ENCODE measurements around the gene SYCE3.

SYCE3 gene

DNA sequence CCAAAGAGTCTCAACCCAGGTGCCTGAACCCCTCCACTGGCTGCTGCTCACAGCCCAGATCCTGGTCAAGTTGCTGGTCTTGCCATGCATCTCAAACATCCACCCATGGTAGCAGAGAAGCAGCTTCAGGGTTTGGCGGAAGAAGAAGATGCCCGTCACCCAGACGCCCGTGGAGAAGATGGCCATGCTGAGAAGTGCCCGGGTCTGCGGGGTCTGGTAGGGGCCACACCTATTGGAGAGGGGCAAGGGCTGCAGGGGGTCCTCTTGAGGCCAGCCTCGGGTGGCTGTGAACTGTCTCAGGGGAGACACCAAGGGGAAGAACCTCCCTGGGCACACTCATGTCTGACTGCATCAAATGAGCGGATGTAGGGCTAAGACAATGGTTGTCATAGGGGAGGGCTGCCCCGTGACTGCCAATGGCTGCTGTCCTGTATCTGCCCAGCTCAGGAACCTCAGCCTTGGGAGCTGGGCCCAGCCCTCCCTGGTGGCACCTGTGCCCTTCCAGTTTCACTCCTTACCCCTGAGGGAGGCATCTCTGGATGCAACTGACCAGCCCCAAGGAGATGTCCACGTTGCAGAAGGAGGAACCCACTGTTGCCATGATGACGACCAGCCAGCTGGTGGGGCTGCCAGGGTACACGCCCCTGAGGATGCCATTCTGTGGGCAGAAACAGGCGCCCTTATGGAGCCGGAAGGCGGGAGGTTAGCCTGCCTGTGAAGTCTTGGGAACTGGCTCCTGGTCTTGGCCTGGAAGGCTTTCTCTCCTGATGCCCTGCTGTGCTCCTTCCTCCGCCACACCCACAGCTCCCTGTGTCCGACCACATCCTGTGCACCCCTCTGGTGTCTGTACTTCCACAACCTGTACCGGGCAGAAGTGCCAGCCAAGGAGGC, 14.3 kb upstream of the SYCE3 start:
- DNase-seq (ENCODE audit: low spot score) = no peak

DNA sequence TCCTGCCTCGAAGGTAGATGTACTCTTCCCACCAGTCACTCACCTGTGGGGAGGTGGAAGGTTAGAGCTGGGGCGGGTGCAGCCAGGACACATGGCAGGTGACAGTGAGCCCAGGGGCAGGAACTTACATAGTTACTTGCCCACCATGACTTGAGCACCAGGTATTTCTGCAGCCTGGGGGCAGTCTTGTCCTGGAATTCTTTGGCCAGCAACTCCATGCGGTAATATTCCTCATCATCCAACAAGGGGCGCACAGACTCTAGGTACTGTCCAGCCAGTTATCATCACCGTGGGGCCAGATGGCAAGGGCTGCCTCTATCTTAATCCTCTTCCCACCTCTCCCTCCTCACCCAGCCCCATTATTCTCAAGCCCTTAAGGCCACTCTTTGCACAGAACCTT, 13.4 kb upstream of the SYCE3 start:
- peak; percentile 63 for DNase-seq (ENCODE audit: low spot score)

DNA sequence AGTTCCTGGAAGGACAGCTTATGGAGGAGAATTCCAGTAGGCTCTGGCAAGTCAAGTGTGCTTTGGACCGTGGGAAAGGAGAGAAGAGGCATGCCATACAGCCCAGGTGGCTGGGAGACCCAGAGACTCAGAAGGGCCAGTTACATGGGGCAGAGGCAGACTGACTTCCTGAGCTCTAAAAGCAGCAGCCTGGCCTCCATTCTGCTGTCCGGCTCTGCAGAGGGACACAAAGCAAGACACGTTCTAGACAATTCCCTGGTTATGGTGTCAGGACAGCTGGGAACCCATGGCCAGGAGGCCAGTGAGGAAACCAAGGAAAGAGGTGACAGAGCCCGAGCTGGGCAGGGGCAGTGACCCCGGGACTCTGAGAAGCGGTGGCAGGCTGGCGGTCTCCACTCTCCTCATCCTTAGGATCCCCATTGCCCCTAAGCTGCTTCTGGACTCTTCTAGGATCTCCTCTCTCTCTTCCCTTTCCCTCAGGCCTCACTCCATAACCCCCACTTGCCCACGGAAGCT, 12.8 kb upstream of the SYCE3 start:
- DNase-seq (ENCODE audit: low spot score) = no peak

DNA sequence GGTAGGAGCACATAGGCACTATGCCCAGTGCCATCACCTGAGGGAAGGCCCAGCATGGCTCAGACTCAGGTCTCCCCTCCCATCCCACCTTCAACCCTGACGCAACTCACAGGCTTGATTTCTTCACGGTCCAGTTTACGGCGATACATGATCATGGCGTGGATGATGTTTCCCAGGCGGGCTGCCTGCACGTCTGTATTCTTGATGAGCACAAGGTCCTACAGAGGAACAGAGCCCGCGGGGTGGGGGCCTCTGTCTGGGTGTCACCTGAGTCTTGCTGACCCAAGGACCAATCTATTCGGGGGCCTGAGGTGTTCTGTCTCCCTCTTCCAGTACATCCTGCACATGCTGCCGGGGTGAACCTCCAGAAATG, 11.7 kb upstream of the SYCE3 start:
- no peak for DNase-seq (ENCODE audit: low spot score)

DNA sequence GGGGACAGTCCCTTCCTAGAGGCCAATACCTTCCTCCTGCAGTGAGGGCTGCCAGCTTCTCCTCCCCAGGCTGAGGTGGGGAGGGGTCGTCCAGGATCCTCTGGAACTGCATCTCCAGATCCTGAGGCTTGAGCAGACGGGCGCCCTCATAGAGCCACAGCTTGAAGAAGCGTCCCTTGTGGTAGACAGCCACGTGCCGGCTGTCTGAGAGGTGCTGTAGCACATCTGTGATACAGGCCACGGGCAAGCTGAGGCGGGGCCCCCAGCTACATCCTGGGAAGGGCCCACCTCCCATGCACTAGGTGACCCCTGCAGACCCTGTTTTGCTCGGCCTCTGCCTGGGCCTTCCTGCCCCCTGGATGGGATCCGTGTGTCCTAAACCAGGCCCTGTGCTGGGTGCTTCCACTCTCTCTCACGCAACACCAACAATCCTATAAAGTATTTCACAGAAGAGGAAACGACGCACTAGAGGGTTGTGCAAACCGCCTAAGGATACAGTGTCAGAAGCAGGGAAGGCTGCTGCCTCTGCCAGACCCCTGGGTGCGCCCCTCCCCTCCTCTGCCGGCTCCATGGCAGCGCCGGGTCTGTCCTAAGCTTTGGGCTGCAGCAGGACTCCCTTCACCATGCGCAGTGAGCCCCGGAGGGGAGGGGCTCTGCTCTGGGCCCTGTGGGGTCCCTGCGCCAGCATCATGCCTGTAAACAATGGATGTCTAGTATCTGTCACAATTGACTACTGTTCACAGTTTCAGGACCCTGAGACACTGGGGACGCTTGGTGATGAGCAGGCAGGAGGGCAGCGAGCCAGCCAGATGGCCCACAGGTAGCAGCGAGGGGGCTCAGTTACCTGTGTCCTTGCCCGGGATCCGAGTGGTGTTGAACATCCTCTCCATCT, 11.0 kb upstream of the SYCE3 start:
- DNase-seq (ENCODE audit: low spot score) = no peak

DNA sequence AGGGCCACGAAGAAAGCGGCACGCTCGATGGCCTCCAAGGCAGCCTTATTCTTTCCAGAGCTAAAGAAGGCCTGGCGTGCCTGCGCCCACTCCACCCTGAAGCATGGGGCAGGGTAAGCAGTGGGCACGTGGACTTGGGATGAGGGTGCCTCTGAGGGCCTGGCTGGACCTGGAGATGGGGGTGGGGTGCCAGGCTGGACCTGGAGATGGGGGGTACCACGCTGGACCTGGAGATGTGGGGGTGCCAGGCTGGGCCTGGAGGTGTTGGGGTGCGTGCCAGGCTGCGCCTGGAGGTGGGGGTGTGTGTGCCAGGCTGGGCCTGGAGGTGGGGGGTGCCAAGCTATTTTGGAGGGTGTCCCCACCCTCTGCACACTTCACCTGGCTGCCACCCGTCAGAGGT, 10.2 kb upstream of the SYCE3 start:
- DNase-seq (ENCODE audit: low spot score) = no peak

DNA sequence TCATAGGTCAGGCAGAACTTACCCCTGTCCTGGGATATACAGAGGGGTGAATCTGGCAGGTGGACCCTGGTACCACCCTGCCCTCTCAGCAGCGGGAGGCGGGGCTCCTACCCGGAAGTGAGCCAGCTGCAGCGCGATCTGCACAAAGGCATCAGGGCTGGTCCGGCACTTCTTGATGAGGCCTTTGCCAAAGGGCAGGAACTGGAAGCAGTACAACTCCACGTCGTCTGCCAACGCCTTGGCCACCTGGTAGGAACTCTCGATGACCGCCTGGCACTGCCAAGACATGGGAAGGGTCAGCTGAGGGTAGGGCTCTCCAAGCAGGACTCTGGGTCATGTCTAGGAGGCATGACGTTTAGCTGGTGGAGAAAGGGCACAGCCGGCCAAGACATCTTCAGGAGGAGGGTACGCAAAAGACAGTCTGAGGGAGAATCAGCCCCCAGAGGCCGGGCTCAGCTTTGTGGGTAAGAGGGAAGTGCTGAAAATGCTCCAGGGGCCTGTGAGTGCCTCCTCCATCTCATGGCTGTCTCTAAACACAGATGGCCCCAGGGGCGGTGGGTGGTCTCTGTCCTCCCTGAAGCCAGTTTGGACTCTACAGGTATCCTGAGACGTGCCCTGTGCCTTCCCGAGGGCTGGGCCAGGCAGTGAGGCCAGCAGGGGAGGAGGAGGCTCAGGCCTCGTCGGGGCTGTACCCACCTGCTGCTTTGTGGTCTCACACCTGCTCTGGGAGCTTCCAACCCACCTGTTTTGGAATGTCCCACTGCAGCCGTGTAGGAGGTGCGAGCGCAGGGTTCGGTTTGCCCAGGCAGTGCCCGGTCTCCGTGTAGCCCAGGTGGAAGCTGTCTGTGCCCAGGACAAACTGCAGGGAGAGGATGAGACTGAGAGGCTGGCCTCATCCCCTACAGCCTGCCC, 8.8 kb upstream of the SYCE3 start:
- no peak for DNase-seq (ENCODE audit: low spot score)

DNA sequence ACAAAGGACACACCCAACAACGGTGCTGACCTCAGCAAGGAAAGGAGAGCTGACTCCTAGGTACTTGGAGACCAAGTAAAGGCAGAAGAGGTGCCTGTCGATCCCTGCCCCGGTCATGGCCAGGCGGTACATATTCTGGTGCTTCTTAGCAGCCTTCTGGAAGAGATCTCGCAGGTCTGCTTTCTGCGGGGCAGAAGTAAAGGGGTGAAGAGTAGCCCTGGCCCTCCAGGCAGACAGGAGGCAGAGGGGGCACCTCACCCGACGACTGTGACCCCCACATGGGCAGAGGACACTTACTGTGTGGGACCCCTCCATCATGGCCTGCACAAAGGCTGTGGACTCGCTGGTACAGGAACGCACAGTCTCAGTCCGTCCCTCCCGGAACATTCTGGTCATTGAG, 8.1 kb upstream of the SYCE3 start:
- no peak for DNase-seq (ENCODE audit: low spot score)

DNA sequence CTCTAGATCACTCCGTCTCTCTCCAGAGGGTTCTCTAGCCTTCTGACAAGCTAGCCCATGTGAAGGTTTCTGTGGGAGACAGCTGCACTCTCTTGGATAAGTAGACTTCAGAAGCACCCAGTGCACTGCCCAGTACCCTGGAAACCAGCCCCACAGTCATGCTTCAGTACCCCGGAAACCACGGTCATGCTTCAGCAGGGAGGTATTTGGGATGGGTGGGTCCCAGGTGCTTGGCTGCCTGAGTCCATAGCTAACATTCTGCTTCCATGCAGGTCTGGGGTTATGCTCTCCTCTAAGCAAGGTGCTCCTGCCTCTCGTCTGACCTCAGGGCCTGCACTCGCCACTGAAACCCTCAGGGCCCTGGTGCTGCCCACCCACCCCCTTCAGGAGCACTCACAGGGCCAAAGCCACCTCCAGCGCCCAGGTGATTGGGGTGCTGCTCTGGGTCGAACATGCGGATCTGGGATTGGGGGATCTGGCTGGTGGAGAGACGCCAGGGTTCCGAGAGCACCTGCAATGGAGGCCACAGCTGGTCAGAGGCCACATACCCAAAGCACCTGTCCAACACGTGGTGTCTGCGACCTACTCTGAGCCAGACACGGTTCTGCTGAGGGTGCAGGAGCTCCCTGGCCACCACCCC, 7.3 kb upstream of the SYCE3 start:
- no peak for DNase-seq (ENCODE audit: low spot score)

DNA sequence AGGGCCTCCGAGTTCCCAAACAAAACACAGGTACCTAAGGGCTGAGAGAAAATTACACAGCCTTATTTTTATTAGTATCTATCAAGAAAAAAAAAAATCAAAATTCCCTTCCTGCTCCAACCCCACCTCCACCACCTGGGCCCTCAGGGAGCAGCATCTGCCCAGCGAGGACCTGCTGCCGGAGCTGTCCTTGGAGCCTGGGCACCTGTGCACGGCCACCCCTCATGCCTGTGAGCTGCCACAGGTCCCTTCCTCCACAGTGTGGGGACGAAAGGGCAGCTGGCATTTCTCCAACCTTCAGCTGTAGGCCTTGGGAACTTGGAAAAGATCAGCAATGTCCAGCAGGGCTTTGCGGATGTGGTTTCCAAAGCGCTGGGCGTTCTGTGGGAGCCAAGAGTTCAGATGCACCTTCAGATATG, 6.3 kb upstream of the SYCE3 start:
- no peak for DNase-seq (ENCODE audit: low spot score)

DNA sequence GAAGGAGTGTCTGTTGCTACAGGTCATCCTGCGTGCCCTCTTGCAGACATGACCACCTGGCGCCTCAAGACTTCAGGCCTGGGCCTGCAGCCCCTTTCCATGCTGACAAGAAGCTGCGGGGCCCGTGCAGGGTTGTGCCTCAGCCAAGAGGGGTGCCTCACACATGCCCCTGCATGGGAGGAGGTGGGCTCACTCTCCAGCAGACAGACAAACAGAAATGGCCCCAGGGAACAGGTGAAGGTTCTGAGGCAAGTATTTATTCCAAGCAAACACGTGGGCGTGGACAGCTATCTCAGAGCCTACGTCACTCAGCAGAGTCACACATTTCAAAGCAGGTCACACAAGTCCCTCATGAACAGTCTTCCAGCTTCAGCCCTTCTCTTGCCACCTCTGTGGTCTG, 5.9 kb upstream of the SYCE3 start:
- no peak for DNase-seq (ENCODE audit: low spot score)

DNA sequence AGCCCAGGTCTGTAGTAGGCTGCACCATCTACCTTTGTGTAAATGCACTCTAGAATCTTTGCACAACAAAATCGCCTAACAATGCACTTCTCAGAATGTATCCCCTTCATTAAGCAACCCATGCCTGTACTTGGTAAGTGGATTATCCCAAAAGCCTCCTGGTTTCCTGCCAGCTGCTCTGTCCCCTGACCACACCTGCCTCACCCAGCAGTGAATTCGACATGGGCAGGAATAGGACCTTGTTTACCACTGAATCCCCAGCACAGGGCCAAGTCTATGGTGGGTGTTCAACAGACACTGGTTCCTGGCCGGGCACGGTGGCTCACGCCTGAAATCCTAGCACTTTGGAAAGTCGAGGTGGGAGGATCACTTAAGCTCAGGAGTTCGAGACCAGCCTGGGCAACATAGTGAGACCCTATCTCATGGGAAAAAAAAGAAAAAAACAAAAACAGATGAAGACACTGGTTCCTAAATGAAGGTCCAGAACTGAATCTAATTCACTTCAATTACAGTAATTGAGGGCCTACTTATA, 5.1 kb upstream of the SYCE3 start:
- no peak for DNase-seq (ENCODE audit: low spot score)

DNA sequence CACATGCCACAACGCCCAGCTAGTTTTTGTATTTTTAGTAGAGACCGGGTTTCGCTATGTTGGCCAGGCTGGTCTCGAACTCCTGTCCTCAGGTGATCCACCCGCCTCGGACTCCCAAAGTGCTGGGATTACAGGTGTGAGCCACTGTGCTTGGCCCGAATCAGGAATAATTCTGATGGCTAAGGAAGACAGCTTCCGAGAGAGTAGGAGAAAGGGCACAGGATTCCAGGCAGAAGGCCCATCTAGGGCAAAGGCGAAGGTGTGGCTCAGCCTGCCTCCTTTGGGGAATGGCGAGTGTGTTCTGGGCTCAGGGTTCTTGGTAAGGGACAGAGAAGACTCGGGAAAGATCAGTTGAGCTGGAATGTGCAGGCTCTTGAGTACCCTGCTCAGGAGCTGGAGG, 1.6 kb upstream of the SYCE3 start:
- no peak for DNase-seq (ENCODE audit: low spot score)

DNA sequence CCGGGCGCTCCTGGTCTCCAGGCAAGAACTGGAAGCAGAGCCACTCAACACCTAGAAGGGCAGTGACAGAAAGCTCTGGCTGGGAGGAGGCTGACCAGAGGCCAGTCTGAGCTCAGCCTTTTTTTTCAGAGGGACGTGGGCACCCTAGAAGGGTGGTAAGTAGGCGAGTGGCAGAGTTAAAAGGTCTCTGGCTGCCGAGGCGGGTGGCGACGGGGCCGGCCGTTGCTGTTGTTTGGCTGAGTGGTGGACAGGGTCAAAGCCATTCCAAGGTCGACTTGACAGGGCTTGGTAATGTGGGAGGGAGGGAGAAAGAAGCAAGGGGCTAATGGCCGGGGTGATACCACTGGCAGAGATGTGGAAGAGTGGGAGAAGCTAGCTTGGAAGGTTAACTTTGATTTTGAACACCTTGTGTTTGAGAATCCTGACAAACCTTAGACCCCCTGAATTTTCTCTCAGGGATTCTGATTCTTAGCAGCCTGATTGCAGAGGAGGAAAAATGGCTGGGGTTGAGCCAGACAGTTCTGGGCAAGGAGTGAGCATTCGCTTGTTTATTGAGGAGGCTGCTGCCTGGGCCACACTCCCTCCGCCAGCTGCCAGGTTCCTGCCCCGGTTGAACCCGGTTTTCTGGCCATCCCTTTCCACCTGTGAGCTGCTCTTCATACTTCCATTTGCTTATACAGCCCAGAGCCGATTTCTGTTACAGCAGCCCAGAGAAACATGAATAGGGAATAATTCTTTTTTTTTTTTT, 868 bp upstream of the SYCE3 start:
- DNase-seq (ENCODE audit: low spot score) = no peak

DNA sequence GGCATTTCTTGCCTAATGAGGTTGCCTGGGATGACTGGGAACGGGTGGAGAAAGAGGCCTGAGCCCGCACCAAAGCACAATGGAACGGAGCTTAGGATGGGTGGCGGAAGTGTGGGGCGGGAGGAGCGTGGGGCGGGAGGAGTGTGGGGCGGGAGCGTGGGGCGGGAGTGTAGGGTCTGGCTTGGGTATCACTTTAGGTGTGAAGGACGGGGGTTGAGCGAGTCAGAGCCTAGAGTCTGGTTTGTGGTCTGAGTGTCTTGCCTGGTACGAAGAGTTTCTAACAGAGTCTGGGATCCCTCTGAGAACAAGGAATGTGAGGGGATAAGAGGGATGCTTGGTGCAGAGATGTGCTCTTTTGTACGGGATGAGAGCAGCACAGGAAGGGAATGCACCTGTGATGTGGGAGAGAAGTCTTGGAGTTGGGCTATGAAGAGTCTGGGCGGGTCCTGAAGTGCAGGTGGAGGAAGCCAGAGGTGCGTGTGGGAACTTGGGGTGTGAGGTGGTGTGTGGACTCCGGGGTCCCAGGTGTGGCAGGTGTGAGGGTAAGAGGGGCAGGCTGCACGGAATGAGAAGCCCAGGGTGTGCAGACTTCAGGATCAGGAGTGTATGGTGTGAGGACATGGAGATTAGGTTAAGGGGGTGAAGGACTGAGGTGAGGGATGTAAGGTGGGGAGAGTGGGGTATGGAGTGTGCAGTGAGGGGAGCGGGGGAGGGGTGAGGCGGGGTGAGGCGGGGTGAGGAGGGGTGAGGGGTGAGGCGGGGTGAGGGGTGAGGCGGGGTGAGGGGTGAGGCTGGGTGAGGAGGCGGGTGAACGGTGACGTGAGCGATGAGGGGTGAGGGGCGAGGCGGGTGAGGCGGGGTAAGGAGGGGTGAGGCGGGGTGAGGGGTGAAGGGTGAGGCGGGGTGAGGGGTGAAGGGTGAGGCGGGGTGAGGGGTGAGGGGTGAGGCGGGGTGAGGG, 1.0 kb downstream of the SYCE3 start:
- DNase-seq (ENCODE audit: low spot score) = no peak

DNA sequence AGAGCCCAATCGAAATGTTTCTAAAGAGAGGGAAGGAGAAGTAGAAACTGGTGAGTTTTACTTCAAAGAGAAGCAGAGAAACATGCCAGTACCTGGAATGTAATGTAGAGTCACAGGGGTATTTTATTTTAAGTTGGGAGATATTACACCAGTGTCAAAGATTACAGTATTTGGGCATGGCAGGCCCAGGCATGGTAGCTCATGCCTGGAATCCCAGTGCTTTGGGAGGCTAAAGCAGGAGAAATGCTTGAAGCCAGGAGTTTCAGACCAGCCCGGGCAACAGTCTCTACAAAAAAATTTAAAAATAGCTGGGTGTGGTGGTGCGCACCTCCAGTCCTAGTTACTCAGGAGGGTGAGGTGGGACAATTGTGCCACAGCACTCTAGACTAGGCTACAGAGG, 2.7 kb downstream of the SYCE3 start:
- DNase-seq (ENCODE audit: low spot score) = no peak

DNA sequence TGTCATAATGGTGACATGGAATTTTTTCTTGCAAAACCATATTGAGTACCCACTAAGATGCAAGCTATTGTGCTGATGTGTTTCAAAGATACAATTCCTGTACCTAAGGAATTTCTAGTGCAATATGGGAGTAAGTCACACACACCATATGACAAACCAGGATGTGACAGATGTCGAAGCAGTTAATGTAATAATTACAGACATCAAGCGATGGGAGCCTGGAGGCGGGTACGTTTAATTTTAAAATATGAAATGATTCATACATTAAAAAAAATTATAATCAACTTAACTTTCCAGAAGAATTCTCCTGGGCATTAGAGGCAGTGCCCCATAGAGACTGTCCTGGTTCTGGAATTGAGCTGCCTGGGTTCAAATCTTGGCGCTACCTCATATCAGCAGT, 6.0 kb downstream of the SYCE3 start:
- DNase-seq (ENCODE audit: low spot score) = no peak

DNA sequence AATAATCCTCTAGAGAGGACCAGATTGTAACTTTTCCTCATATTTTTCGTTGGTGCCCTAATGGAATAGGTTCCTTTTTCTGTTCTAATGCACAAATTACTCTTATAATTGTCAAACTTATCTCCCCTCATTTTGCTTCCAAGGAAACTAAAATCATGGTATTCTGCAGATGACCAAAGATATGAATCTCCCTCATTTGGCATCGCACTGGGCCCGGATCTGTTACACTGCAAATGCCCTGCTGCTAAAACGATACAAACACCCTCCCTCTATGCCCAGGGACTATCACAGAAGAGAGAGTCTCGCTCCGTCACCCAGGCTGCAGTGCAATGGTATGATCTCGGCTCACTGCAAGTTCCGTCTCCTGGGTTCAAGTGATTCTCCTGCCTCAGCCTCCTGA, 9.4 kb downstream of the SYCE3 start:
- DNase-seq (ENCODE audit: low spot score) = no peak

Measured in SK-N-DZ (cell line).